GM23338 (cell line): Measurements from ENCODE around the gene GSDMA.
"Not testable (repeated sequence)": the region's sequence is repeated elsewhere in the genome, so short reads cannot be mapped to it uniquely, and the experiment has no call there.

Source experiments
- CREB1 ChIP-seq: fragments of 250-450 bp; sonication (Bioruptor Pico); IDR thresholded peaks from 2 replicates; pipeline ENCODE4 v1.5.0; 2020; ENCODE audit warnings: low read depth, mild to moderate bottlenecking, moderate library complexity
- EZH2 ChIP-seq: fragments of 200-600 bp; sonication (generic); IDR thresholded peaks from one replicate; pipeline ENCODE4 v1.8.0; 2017; ENCODE audit warnings: antibody characterized with exemption, mild to moderate bottlenecking, low read depth; ENCODE audit not compliant: unreplicated experiment
- EZH2phosphoT487 ChIP-seq: fragments of 200-600 bp; sonication (generic); IDR thresholded peaks from one replicate; pipeline ENCODE4 v1.8.1; 2018; ENCODE audit warnings: antibody characterized with exemption; ENCODE audit not compliant: unreplicated experiment
- NANOG ChIP-seq: IDR thresholded peaks from 2 replicates; pipeline ENCODE4 v1.6.1; 2016; ENCODE audit warnings: antibody characterized with exemption, borderline replicate concordance
- POLR2AphosphoS5 ChIP-seq: IDR thresholded peaks from 2 replicates; pipeline ENCODE4 v1.6.1; 2016; ENCODE audit warnings: antibody characterized with exemption, low read depth
- ZNF331 ChIP-seq: fragments of 250-450 bp; sonication (Bioruptor Pico); IDR thresholded peaks from 2 replicates; pipeline ENCODE4 v1.5.0; 2020; ENCODE audit warnings: low read depth, mild to moderate bottlenecking, moderate library complexity
- TF ChIP-seq, protein P1 (sequence below), 2 experiments: fragments of 200-600 bp in 1 of 2; sonication (generic) in 1 of 2; conservative IDR thresholded peaks; 2 replicates each; pipeline versions ENCODE4 v1.5.1 to v1.6.1; 2016 to 2017; ENCODE audit warnings: antibody characterized with exemption in 2 of 2, low read depth in 2 of 2, mild to moderate bottlenecking in 2 of 2, moderate library complexity in 1 of 2
- TF ChIP-seq, protein P2 (sequence below): IDR thresholded peaks from one replicate; pipeline ENCODE4 v1.6.1; 2018; ENCODE audit warnings: antibody characterized with exemption; ENCODE audit not compliant: unreplicated experiment
- TF ChIP-seq, protein P3 (sequence below): IDR thresholded peaks from 2 replicates; pipeline ENCODE4 v1.6.1; 2016; ENCODE audit warnings: antibody characterized with exemption

DNA sequence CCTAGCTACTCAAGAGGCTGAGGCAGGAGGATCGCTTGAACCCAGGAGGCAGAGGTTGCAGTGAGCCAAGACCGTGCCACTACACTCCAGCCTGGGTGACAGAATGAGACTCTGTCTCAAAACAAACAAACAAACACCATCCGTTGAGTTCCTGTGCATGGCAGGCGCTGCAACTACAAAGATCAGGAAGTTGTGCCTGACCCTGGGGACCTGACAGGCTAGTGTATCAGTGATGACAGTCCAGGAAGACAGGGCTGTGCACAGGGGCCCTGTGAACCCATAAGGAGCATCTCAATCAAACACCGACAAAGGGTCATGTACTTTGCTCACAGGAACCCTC, 14.3 kb upstream of the GSDMA start:
- TF ChIP-seq, protein P1, sequence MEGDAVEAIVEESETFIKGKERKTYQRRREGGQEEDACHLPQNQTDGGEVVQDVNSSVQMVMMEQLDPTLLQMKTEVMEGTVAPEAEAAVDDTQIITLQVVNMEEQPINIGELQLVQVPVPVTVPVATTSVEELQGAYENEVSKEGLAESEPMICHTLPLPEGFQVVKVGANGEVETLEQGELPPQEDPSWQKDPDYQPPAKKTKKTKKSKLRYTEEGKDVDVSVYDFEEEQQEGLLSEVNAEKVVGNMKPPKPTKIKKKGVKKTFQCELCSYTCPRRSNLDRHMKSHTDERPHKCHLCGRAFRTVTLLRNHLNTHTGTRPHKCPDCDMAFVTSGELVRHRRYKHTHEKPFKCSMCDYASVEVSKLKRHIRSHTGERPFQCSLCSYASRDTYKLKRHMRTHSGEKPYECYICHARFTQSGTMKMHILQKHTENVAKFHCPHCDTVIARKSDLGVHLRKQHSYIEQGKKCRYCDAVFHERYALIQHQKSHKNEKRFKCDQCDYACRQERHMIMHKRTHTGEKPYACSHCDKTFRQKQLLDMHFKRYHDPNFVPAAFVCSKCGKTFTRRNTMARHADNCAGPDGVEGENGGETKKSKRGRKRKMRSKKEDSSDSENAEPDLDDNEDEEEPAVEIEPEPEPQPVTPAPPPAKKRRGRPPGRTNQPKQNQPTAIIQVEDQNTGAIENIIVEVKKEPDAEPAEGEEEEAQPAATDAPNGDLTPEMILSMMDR (conservative IDR thresholded peaks at IDR 0.05; ENCODE audit: low read depth in 2 of 2) = not testable (repeated sequence)
- TF ChIP-seq CREB1 (CRISPR knock-in tag); POLR2AphosphoS5; EZH2; NANOG; ZNF331 (CRISPR knock-in tag); EZH2phosphoT487: not testable (repeated sequence)
- TF ChIP-seq, protein P2, sequence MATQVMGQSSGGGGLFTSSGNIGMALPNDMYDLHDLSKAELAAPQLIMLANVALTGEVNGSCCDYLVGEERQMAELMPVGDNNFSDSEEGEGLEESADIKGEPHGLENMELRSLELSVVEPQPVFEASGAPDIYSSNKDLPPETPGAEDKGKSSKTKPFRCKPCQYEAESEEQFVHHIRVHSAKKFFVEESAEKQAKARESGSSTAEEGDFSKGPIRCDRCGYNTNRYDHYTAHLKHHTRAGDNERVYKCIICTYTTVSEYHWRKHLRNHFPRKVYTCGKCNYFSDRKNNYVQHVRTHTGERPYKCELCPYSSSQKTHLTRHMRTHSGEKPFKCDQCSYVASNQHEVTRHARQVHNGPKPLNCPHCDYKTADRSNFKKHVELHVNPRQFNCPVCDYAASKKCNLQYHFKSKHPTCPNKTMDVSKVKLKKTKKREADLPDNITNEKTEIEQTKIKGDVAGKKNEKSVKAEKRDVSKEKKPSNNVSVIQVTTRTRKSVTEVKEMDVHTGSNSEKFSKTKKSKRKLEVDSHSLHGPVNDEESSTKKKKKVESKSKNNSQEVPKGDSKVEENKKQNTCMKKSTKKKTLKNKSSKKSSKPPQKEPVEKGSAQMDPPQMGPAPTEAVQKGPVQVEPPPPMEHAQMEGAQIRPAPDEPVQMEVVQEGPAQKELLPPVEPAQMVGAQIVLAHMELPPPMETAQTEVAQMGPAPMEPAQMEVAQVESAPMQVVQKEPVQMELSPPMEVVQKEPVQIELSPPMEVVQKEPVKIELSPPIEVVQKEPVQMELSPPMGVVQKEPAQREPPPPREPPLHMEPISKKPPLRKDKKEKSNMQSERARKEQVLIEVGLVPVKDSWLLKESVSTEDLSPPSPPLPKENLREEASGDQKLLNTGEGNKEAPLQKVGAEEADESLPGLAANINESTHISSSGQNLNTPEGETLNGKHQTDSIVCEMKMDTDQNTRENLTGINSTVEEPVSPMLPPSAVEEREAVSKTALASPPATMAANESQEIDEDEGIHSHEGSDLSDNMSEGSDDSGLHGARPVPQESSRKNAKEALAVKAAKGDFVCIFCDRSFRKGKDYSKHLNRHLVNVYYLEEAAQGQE = not testable (repeated sequence)
- TF ChIP-seq, protein P3, sequence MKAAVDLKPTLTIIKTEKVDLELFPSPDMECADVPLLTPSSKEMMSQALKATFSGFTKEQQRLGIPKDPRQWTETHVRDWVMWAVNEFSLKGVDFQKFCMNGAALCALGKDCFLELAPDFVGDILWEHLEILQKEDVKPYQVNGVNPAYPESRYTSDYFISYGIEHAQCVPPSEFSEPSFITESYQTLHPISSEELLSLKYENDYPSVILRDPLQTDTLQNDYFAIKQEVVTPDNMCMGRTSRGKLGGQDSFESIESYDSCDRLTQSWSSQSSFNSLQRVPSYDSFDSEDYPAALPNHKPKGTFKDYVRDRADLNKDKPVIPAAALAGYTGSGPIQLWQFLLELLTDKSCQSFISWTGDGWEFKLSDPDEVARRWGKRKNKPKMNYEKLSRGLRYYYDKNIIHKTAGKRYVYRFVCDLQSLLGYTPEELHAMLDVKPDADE = not testable (repeated sequence)
